Stimulated activated CD8-positive, alpha-beta memory T cell treated with anti-CD3 and anti-CD28 coated beads, Interleukin-2, amount 100 ng/mL, for 1 hour (primary cell): ENCODE measurements around the gene MYPN.
"Not testable (repeated sequence)": the region's sequence is repeated elsewhere in the genome, so short reads cannot be mapped to it uniquely, and the experiment has no call there.

Experiments used
- DNase-seq, 2 donors: peaks; one replicate each; pipeline ENCODE4 v3.0.0-alpha.2; 2020; ENCODE audit warnings: low read depth in 2 of 2

MYPN gene

GRCh38 chr10:68172324-68172723 is 63.0 kb downstream of the MYPN start:
- no peak for DNase-seq

GRCh38 chr10:68175949-68176348 is 66.7 kb downstream of the MYPN start:
- no peak for DNase-seq

- no peak for DNase-seq
Measured at GRCh38 chr10:68176797-68177196, 67.5 kb downstream of the MYPN start.

DNA sequence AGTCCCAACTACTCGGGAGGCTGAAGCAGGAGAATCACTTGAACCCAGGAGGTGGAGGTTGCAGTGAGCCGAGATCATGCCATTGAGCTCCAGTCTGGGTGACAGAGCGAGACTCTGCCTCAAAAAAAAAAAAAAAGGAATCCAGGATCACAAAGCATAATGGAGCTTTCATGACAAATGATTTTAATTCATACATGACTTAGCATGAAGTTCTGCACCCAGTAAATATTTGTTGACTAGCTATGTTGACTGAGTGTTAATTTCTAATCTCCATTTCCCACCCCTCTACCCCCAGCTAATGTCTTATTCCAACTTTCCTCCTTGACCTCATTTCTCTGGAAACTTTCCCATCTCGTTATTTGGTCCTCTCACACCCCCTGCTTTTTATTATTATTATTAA is 69.3 kb downstream of the MYPN start:
- no peak for DNase-seq

- DNase-seq, result no peak
Measured at GRCh38 chr10:68179016-68179415, 69.7 kb downstream of the MYPN start.

- no peak for DNase-seq
Measured at GRCh38 chr10:68180490-68180889, 71.2 kb downstream of the MYPN start.

DNA sequence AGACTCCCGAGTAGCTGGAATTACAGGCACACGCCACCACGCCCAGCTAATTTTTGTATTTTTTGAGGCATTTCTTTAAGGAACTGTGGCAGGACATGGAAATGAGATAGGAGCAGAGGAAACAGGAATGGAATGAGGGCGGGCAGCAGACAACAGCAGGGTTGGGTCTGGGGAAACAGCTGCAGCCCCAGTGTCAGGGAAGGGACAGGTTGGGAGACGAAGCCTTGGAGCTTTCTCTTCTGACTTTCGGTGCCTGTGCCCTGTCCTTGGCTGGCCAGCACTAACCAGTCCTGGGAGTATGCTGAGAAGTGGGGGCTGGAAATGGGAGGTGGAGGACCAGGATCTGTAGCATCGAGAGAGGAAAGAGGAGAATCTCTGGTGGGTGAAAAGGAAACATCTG is 75.3 kb downstream of the MYPN start:
- DNase-seq, result no peak

DNA sequence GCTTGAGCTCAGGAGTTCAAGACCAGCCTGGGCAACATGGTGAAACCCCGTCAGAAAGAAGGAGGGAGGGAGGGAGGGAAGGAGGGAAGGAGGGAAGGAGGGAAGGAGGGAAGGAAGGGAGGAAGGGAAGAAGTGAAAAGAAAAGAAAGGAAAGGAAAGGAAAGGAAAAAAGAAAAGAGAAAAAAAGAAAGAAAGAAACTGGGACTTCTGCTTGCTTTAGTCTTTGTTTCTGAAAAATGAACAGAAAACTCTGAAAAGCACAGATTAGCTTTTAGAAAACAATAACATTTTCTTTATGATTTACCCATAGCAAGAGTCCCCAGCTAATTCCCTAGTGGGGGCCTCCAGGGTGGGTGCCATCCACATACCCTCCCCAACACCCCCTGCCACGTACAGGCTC is 75.8 kb downstream of the MYPN start:
- DNase-seq, result no peak

DNA sequence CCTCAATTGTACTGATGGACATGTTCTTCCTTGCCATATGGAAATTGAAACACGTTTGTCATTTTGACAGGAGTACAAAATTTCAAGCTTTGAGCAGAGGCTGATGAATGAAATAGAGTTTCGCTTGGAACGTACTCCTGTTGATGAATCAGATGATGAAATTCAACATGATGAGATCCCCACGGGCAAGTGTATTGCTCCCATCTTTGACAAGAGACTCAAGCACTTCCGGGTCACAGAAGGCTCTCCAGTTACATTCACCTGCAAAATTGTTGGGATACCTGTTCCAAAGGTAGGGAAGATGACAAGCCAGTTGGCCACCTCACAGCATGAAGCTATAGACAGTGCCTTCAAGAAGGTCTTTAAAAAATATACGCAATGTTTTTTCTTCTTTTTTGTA is 79.5 kb downstream of the MYPN start:
- no peak for DNase-seq

GRCh38 chr10:68192113-68192512 is 82.8 kb downstream of the MYPN start:
- no peak for DNase-seq

DNA sequence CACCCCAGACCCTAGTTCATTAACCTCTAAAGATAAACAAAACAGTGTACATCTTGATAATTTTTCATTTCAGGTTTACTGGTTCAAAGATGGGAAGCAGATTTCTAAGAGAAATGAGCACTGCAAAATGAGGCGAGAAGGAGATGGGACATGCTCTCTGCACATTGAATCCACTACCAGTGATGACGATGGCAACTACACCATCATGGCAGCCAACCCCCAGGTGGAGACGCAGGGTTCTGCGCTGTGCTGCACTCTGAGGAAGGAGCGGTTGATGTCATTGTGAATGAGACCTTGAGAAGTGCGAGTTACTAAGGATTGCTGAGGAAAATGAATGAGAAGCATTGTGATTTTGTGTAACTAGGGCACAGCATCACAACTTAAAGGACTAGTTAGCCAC is 85.0 kb downstream of the MYPN start:
- no peak for DNase-seq

GRCh38 chr10:68195776-68196175 is 86.5 kb downstream of the MYPN start:
- not testable (repeated sequence) for DNase-seq

GRCh38 chr10:68196701-68197100 is 87.4 kb downstream of the MYPN start:
- no peak for DNase-seq

GRCh38 chr10:68202960-68203353 is 93.7 kb downstream of the MYPN start:
- no peak for DNase-seq

- no peak for DNase-seq
Measured at GRCh38 chr10:68208424-68209042, 99.2 kb downstream of the MYPN start.

DNA sequence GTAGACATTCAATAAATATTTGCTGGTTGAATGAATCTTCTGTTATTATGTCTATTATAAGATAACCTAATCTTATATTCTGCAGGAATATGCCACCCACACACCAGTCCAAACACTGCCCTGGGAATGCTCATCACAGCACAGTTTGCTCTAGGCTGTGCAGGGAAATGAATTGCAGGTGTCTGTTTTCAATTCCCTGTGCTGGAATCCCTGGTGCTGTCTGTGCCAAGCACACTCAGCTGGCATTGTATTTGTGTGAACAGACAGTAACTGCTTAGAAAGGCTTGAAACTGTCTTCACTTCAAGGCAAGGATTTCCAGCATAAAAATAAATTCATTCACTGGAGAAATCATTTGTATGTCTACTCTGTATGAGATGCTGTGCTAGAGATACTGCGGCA is 102.4 kb downstream of the MYPN start:
- DNase-seq, result no peak

GRCh38 chr10:68212721-68213352 is 103.5 kb downstream of the MYPN start:
- DNase-seq, result no peak

- no peak for DNase-seq
Measured at GRCh38 chr10:68218786-68219185, 109.5 kb downstream of the MYPN start.

DNA sequence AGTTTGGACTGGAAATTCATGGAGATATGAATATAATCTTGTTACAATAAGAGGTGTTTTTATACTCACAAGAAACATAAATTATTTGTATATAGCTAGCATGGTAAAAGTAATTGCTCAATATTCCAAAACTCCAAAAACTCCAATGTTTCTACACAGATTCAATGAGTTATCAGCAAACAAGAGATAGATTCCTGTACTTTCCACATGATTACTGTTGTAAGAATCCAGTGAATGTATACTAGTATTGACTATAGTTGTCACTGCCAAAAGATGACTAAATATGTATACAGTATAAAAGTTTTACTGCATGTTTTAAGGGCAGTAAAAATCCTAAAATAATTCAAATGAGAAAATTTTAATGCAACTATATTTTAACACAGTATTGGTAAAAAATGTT is 111.9 kb downstream of the MYPN start:
- no peak for DNase-seq

- no peak for DNase-seq
Measured at GRCh38 chr10:68222391-68222790, 113.1 kb downstream of the MYPN start.

DNA sequence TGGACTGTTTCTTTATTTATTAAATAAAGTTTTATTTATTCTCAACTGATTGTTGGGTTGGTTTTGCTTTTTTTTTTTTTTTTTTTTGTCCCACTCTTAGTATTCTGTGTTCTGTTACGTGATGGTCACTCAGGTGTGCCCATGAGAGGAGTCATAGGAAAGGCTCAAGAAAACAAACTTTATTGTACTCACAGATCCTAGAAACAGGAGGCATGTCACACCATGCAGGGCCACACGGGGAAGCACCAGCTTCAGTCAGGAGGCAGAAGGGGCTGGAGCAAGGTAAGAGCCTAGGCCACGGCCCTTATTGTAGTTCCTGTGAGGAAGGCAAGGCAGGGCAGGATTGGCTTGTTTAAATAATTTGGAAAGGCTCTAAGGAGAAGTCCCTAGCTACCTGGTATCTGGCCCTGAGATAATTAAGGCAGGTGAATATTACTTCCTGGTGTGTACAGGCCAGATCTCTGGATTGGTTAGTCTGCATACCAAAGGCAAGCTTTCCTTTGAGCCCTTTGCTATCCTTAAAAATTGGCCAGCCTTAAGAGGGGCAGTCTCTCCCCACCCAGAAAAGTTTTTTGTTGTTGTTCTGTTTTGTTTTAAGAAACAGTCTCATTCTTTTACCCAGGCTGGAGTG is 114.4 kb downstream of the MYPN start:
- no peak for DNase-seq

DNA sequence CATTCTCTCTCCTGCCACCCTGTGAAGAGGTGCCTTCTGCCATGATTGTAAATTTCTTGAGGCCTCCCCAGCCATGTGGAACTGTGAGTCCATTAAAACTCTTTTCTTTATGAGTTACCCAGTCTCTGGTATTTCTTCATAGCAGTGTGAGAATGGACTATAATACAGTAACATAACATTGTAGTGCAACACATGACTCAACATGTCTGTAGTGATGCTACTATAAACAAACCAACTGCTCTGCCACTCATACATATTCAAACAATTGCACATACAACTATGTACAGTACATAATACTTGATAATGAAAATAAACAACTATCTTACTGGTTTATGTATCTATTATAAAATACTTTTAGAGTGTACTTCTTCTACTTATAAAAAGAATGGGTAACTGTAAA is 115.5 kb downstream of the MYPN start:
- DNase-seq, result no peak

DNA sequence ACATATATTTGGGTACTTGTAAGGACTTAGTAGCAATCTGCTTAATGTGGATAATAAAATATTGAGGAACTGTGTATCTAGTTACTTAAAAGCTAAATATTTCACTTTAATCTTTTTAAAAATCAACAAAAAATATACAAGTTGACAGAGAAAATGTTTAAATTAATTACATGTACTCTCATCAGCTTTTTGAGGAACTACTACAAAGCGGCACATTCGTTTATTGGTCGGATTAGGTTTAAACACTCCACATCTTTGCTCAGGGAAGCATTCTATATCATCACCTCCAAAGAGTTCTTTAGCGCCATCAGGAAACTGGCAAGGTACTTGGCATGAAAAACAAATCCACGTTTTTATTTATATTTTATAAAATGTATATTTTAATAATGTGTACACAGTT is 121.0 kb downstream of the MYPN start:
- no peak for DNase-seq
